ENCODE measurements around the gene B4GALT2. TPM values are rescaled to one million over a fixed set of nuclear protein-coding genes. Genes with fewer than 3 reads are reported as not detected.

B4GALT2 gene
- total RNA-seq, 4 donors from 2014 or later: 38.9 to 59.3 (median 48.3) TPM

GRCh38 chr1:43957407-43958040 lies 21.5 kb upstream of the B4GALT2 start:
- 53 to 59% methylated on average over 2 of the region's 7 CpGs for WGBS, 2 donors
- DNase-seq: no peak
- Histone ChIP-seq H3K36me3 (peaks cover 15 to 82% (median 20%) of the 10 kb centered on the region in 3 donors), H3K4me1 (peaks cover 0 to 10% (median 3%) of the 10 kb centered on the region in 3 donors), H3K27ac (no peak overlapping the region), H3K9me3 (no peaks in the 10 kb centered on the region), H3K4me3 (no peak overlapping the region), H3K27me3 (no peaks in the 10 kb centered on the region)
- intact Hi-C loops (cut with DNase I): no loop called here
- TF ChIP-seq, protein P1, sequence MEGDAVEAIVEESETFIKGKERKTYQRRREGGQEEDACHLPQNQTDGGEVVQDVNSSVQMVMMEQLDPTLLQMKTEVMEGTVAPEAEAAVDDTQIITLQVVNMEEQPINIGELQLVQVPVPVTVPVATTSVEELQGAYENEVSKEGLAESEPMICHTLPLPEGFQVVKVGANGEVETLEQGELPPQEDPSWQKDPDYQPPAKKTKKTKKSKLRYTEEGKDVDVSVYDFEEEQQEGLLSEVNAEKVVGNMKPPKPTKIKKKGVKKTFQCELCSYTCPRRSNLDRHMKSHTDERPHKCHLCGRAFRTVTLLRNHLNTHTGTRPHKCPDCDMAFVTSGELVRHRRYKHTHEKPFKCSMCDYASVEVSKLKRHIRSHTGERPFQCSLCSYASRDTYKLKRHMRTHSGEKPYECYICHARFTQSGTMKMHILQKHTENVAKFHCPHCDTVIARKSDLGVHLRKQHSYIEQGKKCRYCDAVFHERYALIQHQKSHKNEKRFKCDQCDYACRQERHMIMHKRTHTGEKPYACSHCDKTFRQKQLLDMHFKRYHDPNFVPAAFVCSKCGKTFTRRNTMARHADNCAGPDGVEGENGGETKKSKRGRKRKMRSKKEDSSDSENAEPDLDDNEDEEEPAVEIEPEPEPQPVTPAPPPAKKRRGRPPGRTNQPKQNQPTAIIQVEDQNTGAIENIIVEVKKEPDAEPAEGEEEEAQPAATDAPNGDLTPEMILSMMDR (IDR thresholded peaks at IDR 0.05): no peak
- TF ChIP-seq POLR2A (IDR thresholded peaks at IDR 0.05): no peak

DNA sequence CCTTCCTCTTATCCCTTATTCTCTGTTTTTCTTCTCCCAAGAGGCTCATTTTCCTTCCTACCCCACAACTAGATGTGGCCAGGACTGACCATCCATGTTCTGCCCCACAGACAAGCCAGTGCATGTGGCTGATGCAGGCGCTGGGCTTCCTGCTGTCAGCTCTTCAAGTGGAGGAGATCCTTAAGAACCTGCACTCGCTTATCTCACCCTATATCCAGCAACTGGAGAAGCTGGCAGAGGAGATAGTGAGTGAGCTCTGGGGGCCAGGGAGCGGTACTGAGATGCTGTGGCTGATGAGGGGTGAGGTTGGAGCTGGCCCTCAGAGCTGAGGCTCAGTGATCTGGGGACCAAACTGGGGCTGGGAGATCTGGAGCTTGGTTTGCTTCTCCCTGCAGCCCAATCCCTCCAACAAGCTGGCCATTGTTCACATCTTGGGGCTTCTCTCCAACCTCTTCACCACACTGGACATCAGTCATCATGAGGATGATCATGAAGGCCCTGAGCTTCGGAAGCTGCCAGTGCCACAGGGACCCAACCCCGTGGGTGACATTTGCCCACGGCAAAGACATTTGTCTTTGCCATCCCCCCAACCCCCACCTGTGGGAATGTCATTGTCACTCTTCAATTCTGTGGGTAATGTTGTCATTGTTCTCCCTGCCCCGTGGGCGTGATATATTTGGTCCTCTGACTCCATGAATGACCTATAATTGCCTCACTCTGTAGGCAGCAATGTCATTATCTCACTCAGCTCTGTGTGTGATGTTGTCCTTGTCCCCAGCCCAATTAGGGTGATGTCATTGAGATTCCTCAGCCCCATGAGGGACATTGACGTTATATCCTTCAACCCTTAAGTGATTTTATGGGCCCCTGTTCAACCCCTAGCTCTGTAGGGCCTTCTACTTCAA lies 20.4 kb upstream of the B4GALT2 start:
- no peak overlapping the region for H3K4me3 ChIP-seq
- no peak for DNase-seq
- H3K9me3 ChIP-seq: no peaks in the 10 kb centered on the region
- H3K27me3 ChIP-seq: no peaks in the 10 kb centered on the region
- no peak overlapping the region for H3K27ac ChIP-seq
- WGBS, 2 donors: 88 to 91% methylated on average over 7 to 9 of the region's 9 CpGs
- intact Hi-C loops (cut with DNase I): no loop called here
- H3K4me1 ChIP-seq: no peaks in the 10 kb centered on the region
- H3K36me3 ChIP-seq: peaks cover 15 to 87% (median 20%) of the 10 kb centered on the region in 3 donors
- TF ChIP-seq POLR2A (IDR thresholded peaks at IDR 0.05): no peak
- TF ChIP-seq, protein P1 (IDR thresholded peaks at IDR 0.05): no peak

GRCh38 chr1:43960798-43961197 lies 18.2 kb upstream of the B4GALT2 start:
- DNase-seq: no peak
- intact Hi-C loops (cut with DNase I): no loop called here
- H3K4me3 ChIP-seq: no peak overlapping the region

DNA sequence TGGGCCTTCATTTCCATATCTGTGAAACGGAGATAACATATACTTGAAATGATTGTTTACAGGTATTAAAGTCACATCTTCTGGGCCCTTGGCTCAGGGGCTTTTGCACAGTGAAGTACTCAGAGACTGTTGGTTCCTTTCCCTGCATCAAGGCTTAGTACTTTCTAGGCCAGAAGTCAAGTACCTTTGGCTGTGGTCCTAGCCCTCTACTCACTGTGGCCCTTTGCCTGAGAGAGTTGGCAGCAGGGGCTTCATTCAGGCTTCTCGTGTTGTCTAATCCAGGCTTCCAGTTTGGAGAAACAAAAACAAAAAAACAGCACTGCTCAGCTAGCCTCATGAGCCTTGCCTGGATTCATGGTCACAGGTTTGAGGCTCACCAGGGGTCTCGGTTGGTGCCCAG lies 17.3 kb upstream of the B4GALT2 start:
- no peaks in the 10 kb centered on the region for H3K9me3 ChIP-seq
- H3K27me3 ChIP-seq: no peaks in the 10 kb centered on the region
- H3K27ac ChIP-seq: no peak overlapping the region
- intact Hi-C loops (cut with DNase I): no loop called here
- DNase-seq: no peak
- WGBS, 2 donors: 92 to 95% methylated on average over 2 to 3 of the region's 3 CpGs
- H3K36me3 ChIP-seq: peaks cover 19 to 96% (median 23%) of the 10 kb centered on the region in 3 donors
- TF ChIP-seq POLR2A (IDR thresholded peaks at IDR 0.05): no peak
- TF ChIP-seq, protein P1 (IDR thresholded peaks at IDR 0.05): no peak
- no peaks in the 10 kb centered on the region for H3K4me1 ChIP-seq
- H3K4me3 ChIP-seq: no peak overlapping the region

More at GRCh38 chr1:43960798-43961197, 18.2 kb upstream of the B4GALT2 start:
- Histone ChIP-seq H3K36me3 (peaks cover 18 to 96% (median 20%) of the 10 kb centered on the region in 3 donors), H3K27me3 (no peaks in the 10 kb centered on the region), H3K27ac (no peak overlapping the region), H3K9me3 (no peaks in the 10 kb centered on the region), H3K4me1 (no peaks in the 10 kb centered on the region)
- TF ChIP-seq POLR2A (IDR thresholded peaks at IDR 0.05): no peak
- TF ChIP-seq, protein P1 (IDR thresholded peaks at IDR 0.05): no peak
- WGBS, 2 donors: 85 to 96% methylated on average over 4 to 5 of the region's 8 CpGs

GRCh38 chr1:43962324-43962723 lies 16.7 kb upstream of the B4GALT2 start:
- H3K27me3 ChIP-seq: no peaks in the 10 kb centered on the region
- WGBS, 2 donors: 81 to 82% methylated on average over 2 of the region's 2 CpGs
- DNase-seq: no peak
- no peak overlapping the region for H3K4me3 ChIP-seq
- H3K9me3 ChIP-seq: no peaks in the 10 kb centered on the region
- intact Hi-C loops (cut with DNase I): no loop called here
- H3K36me3 ChIP-seq: peaks cover 12 to 96% (median 23%) of the 10 kb centered on the region in 3 donors
- no peak overlapping the region for H3K27ac ChIP-seq
- no peak for TF ChIP-seq POLR2A (IDR thresholded peaks at IDR 0.05)
- TF ChIP-seq, protein P1 (IDR thresholded peaks at IDR 0.05): no peak
- no peaks in the 10 kb centered on the region for H3K4me1 ChIP-seq
